ENCODE data around the gene ACADM.

DNA sequence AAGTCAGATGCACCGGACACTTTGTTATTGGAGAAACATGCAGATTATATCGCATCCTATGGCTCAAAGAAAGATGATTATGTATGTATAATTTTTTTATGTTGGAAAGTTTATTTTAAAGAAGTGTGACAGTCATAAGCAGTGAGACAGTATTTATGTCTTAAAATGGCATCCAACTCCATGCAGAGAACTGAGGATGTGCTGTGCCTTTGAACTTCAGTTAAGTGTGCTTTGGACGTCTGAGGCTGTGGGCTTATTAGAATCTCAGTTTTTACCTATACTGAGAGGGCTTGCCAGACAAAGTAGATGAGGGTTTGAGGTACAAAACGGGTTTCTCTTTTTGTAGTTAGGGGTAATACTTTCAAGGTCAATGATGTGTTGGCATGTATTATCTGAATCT is 63.0 kb downstream of the ACADM start:
- TF ChIP-seq, protein P1, sequence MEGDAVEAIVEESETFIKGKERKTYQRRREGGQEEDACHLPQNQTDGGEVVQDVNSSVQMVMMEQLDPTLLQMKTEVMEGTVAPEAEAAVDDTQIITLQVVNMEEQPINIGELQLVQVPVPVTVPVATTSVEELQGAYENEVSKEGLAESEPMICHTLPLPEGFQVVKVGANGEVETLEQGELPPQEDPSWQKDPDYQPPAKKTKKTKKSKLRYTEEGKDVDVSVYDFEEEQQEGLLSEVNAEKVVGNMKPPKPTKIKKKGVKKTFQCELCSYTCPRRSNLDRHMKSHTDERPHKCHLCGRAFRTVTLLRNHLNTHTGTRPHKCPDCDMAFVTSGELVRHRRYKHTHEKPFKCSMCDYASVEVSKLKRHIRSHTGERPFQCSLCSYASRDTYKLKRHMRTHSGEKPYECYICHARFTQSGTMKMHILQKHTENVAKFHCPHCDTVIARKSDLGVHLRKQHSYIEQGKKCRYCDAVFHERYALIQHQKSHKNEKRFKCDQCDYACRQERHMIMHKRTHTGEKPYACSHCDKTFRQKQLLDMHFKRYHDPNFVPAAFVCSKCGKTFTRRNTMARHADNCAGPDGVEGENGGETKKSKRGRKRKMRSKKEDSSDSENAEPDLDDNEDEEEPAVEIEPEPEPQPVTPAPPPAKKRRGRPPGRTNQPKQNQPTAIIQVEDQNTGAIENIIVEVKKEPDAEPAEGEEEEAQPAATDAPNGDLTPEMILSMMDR (IDR thresholded peaks at IDR 0.05), result no peak
- TF ChIP-seq POLR2AphosphoS5 (IDR thresholded peaks at IDR 0.05; ENCODE audit: low read depth, low read length), result no peak
- TF ChIP-seq, protein P2, sequence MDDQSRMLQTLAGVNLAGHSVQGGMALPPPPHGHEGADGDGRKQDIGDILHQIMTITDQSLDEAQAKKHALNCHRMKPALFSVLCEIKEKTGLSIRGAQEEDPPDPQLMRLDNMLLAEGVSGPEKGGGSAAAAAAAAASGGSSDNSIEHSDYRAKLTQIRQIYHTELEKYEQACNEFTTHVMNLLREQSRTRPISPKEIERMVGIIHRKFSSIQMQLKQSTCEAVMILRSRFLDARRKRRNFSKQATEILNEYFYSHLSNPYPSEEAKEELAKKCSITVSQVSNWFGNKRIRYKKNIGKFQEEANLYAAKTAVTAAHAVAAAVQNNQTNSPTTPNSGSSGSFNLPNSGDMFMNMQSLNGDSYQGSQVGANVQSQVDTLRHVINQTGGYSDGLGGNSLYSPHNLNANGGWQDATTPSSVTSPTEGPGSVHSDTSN (IDR thresholded peaks at IDR 0.05), result no peak
- TF ChIP-seq, protein P3, sequence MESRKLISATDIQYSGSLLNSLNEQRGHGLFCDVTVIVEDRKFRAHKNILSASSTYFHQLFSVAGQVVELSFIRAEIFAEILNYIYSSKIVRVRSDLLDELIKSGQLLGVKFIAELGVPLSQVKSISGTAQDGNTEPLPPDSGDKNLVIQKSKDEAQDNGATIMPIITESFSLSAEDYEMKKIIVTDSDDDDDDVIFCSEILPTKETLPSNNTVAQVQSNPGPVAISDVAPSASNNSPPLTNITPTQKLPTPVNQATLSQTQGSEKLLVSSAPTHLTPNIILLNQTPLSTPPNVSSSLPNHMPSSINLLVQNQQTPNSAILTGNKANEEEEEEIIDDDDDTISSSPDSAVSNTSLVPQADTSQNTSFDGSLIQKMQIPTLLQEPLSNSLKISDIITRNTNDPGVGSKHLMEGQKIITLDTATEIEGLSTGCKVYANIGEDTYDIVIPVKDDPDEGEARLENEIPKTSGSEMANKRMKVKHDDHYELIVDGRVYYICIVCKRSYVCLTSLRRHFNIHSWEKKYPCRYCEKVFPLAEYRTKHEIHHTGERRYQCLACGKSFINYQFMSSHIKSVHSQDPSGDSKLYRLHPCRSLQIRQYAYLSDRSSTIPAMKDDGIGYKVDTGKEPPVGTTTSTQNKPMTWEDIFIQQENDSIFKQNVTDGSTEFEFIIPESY (IDR thresholded peaks at IDR 0.05; ENCODE audit: borderline replicate concordance, low read depth), result no peak
- no peak for TF ChIP-seq FOXM1 (IDR thresholded peaks at IDR 0.05; ENCODE audit: low read depth)
- TF ChIP-seq RCOR1 (IDR thresholded peaks at IDR 0.05; ENCODE audit: low read length), result no peak
- TF ChIP-seq TEAD4 (IDR thresholded peaks at IDR 0.05; ENCODE audit: borderline replicate concordance, insufficient read depth), result no peak
- no peak for TF ChIP-seq GATA2 (CRISPR knock-in tag; IDR thresholded peaks at IDR 0.05)
- no peak for TF ChIP-seq MEF2A (IDR thresholded peaks at IDR 0.05; ENCODE audit: borderline replicate concordance, low read depth)
- TF ChIP-seq, protein P4, sequence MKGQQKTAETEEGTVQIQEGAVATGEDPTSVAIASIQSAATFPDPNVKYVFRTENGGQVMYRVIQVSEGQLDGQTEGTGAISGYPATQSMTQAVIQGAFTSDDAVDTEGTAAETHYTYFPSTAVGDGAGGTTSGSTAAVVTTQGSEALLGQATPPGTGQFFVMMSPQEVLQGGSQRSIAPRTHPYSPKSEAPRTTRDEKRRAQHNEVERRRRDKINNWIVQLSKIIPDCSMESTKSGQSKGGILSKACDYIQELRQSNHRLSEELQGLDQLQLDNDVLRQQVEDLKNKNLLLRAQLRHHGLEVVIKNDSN (IDR thresholded peaks at IDR 0.05; ENCODE audit: borderline replicate concordance, low read depth), result no peak
- no peak for TF ChIP-seq SIN3A (IDR thresholded peaks at IDR 0.05; ENCODE audit: borderline replicate concordance, low read depth, low read length)
- no peak for TF ChIP-seq NFIC (IDR thresholded peaks at IDR 0.05; ENCODE audit: borderline replicate concordance)
- TF ChIP-seq RAD21 (IDR thresholded peaks at IDR 0.05; ENCODE audit: low read length), result no peak
